Testis (tissue), 3 donors: ENCODE results near the gene TC2N. TPM values are rescaled to one million over a fixed set of nuclear protein-coding genes. Genes with fewer than 3 reads are reported as not detected.

Experiments
- DNase-seq: peaks from one replicate; pipeline ENCODE4 v3.0.0-alpha.2; 2019
- H3K27ac ChIP-seq, 2 donors: fragments of 200-600 bp; sonication (generic); one replicate each; pipeline ENCODE4 v1.5.1; 2019
- H3K27me3 ChIP-seq: fragments of 200-600 bp; sonication (generic); one replicate; pipeline ENCODE4 v1.5.1; 2019
- H3K36me3 ChIP-seq: fragments of 200-600 bp; sonication (generic); one replicate; pipeline ENCODE4 v1.5.1; 2017; ENCODE audit warnings: low read depth; ENCODE audit errors: missing control alignments
- H3K4me1 ChIP-seq: fragments of 200-600 bp; sonication (generic); one replicate; pipeline ENCODE4 v1.5.1; 2019
- H3K4me3 ChIP-seq, 2 donors: fragments of 200-600 bp; sonication (generic); one replicate each; pipeline ENCODE4 v1.5.1; 2017 to 2019
- H3K9me3 ChIP-seq: fragments of 200-600 bp; sonication (generic); one replicate; pipeline ENCODE4 v1.5.1; 2017
- POLR2A ChIP-seq: fragments of 450-650 bp; IDR thresholded peaks from one replicate; pipeline ENCODE4 v1.6.1; 2017; ENCODE audit warnings: antibody characterized with exemption, mild to moderate bottlenecking, moderate library complexity
- WGBS, 2 donors: methylation state at CpG; one replicate each; pipeline ENCODE4 v1.1.5; 2018; 5-methylcytosine and 5-hydroxymethylcytosine counted together
- intact Hi-C: fragments of 100-400 bp; cut with DNase I; formaldehyde crosslinking; loops from one replicate; pipeline ENCODE4 v1.15.1; 2023; ENCODE audit warnings: low total_unique reads
- polyA plus RNA-seq: library from polyadenylated mRNA; stranded (reverse); fragments of 350-450 nt; fragmentation: Illumina TruSeq; extraction: RNeasy Lipid Tissue Mini Kit (QIAGEN cat#74804); gene quantifications from one replicate; pipeline ENCODE4 v1.2.3, GENCODE V29; 2014; ENCODE audit warnings: low read depth, low replicate concordance; ENCODE audit not compliant: insufficient read depth
- total RNA-seq, 2 donors: library from RNA; depleted of rRNA; stranded (reverse); fragments of >200 nt; gene quantifications; one replicate each; pipeline ENCODE4 v1.2.3, GENCODE V29; 2016
- TF ChIP-seq, protein P1 (sequence below), 3 experiments: fragments of 450-650 bp in 2 of 3; fragments of 200-600 bp in 1 of 3; sonication (generic) in 1 of 3; IDR thresholded peaks; one replicate each; pipeline ENCODE4 v1.5.1; 2016 to 2019; ENCODE audit warnings: antibody characterized with exemption in 3 of 3, mild to moderate bottlenecking in 2 of 3, moderate library complexity in 1 of 3

The TC2N gene
- total and polyA plus RNA-seq, 3 donors from 2014 or later, result 17.2 to 24.3 (median 19.6) TPM

DNA sequence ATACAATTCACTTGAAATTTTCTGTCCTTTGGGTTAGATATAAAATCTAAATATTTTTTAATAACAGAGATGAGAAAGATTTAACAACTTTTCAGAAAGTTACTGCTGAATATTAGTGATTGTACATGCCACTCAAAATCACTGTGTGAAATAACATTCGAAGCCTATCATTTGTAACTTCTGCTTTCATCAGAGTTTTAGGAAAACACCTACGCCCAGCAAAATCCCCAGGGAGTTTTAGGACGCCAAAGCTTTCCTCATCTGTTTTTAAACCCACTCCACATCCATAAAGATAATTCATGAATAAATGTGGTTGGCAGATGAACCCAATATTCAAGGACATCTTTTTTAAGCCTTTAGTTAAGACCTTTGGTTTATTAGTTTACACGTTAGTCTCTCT, 23.9 kb downstream of the TC2N start:
- Histone ChIP-seq H3K36me3 (no peaks in the 10 kb centered on the region), H3K9me3 (no peaks in the 10 kb centered on the region), H3K27me3 (no peaks in the 10 kb centered on the region), H3K27ac (no peak overlapping the region), H3K4me1 (no peaks in the 10 kb centered on the region), H3K4me3 (no peak overlapping the region)
- 72 to 77% methylated on average over 4 of the region's 4 CpGs for WGBS, 2 donors
- TF ChIP-seq, protein P1, sequence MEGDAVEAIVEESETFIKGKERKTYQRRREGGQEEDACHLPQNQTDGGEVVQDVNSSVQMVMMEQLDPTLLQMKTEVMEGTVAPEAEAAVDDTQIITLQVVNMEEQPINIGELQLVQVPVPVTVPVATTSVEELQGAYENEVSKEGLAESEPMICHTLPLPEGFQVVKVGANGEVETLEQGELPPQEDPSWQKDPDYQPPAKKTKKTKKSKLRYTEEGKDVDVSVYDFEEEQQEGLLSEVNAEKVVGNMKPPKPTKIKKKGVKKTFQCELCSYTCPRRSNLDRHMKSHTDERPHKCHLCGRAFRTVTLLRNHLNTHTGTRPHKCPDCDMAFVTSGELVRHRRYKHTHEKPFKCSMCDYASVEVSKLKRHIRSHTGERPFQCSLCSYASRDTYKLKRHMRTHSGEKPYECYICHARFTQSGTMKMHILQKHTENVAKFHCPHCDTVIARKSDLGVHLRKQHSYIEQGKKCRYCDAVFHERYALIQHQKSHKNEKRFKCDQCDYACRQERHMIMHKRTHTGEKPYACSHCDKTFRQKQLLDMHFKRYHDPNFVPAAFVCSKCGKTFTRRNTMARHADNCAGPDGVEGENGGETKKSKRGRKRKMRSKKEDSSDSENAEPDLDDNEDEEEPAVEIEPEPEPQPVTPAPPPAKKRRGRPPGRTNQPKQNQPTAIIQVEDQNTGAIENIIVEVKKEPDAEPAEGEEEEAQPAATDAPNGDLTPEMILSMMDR (IDR thresholded peaks at IDR 0.05), result no peak
- TF ChIP-seq POLR2A, result no peak
- intact Hi-C loops, result no loop called here
- DNase-seq, result no peak

DNA sequence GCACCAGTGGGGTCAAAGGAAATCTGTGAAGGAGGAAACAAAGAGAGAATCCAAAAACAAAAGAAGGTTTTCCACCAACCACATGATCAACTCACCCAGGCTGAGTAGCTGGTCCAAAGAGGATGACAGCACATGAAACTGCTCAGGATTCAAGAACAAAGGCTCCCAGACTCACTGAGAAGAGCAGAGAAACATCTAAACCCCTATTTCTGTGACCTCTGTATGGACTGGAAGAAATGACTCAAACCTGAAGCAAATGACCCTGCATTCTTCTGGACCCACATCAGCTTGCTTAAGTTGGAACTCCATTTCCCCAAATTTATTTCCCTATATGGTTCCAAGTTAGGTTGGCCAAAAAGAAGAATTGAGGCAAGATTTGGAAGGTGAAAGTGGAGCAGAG, 26.3 kb downstream of the TC2N start:
- Histone ChIP-seq H3K4me3 (no peak overlapping the region), H3K27ac (no peak overlapping the region), H3K36me3 (no peaks in the 10 kb centered on the region), H3K9me3 (no peaks in the 10 kb centered on the region), H3K27me3 (no peaks in the 10 kb centered on the region), H3K4me1 (peaks cover 4% of the 10 kb centered on the region)
- TF ChIP-seq, protein P1 (IDR thresholded peaks at IDR 0.05), result no peak
- TF ChIP-seq POLR2A, result no peak
- no peak for DNase-seq
- intact Hi-C loops, result no loop called here

DNA sequence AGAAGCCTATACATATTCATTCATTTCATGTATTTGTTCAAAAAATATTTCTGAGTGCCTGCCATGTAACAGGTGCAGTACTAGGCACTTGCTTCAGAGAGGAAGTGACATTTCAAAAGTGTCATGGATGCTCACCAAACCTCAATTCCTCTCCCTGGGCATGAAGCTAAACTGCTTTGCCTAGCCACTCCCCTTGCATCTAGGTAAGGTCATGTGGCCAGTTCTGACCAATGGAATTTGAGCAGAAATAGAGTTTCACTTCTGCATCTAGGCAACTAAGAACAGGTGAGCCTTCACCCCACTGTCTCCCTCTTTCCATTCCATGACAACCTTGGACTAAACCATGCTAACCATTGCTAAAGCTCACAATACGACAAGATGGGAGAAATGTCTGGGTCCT, 27.6 kb downstream of the TC2N start:
- H3K9me3 ChIP-seq, result no peaks in the 10 kb centered on the region
- intact Hi-C loops, result no loop called here
- 87 to 100% methylated on average over 1 of the region's 1 CpG for WGBS, 2 donors

DNA sequence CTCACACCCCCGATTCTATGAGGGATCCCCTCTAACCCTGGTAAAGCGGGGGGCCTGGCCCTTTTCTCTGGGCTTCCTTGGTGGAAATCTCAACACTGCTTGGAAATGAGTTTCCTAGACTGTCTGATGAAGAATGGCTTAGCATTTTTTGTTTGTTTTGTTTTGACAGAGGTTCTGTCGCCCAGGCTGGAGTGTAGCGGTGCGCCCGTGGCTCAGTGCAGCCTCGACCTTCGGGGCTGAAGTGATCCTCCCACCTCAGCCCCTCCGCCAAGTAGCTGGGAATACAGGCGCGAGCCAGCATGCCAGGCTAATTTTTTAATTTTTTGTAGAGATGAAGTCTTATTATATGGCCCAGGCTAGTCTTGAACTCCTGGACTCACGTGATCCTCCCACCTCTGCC, 30.3 kb downstream of the TC2N start:
- intact Hi-C loops, result no loop called here
- no peak for TF ChIP-seq POLR2A
- TF ChIP-seq, protein P1 (IDR thresholded peaks at IDR 0.05), result no peak
- Histone ChIP-seq H3K36me3 (no peaks in the 10 kb centered on the region), H3K27me3 (no peaks in the 10 kb centered on the region), H3K27ac (peak overlapping the region; percentile 83 to 91), H3K4me1 (peaks cover 4% of the 10 kb centered on the region), H3K4me3 (peak overlapping the region; percentile 75 to 88), H3K9me3 (no peaks in the 10 kb centered on the region)
- WGBS, 2 donors, result 22 to 37% methylated on average over 12 of the region's 12 CpGs
- DNase-seq, result no peak

More for the DNA sequence above, 27.6 kb downstream of the TC2N start:
- Histone ChIP-seq H3K36me3 (no peaks in the 10 kb centered on the region), H3K27ac (no peak overlapping the region), H3K4me1 (peaks cover 4% of the 10 kb centered on the region), H3K27me3 (no peaks in the 10 kb centered on the region), H3K4me3 (no peak overlapping the region)
- no peak for DNase-seq
- TF ChIP-seq POLR2A, result no peak
- TF ChIP-seq, protein P1 (IDR thresholded peaks at IDR 0.05), result no peak

DNA sequence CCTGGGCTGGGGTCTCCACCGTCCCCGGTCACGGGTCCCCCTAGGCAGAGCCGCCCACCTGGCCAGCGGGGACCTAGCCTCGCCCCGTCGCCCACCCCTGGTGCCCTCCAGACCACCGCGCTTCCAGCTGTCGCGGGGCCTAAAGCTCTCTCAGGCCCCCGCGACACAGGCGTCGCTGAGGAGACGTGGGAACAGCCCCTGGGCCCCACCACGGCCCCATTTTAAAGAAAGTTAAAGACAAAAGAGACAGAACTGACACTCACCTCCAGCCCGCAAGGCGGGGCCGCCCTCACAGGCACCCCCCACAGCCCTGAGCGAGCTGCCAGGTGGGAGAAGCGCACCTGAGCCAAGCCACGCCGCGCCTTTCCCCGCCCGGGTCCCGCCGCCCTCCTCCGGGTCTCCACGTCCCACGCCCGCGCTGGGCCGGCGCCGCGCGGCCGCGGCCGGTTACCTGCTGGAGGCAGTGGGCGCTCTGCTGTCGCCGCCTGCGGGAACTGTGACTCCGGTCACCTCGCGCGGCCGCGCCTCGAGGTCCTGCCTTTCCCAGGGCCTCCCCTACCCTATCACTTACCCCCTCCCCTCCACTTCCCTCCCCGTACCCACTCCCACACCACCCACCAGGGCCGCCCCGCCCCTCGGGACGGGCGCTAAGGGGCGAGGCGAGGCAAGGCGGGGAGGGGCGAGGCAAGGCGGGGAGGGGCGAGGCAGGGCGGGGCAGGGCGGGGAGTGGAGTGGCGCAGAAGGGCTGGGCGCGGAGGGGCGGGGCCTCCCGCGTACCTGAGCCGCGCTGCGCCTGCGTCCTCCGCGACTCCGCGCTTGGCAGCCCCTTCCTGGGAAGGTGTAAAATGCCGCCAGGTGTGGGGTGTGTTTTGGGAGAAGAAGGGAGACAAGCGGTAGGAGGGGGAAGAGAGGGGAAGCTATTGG, 31.2 kb downstream of the TC2N start:
- Histone ChIP-seq H3K27me3 (no peaks in the 10 kb centered on the region), H3K27ac (peak overlapping the region; percentile 83 to 91), H3K4me3 (peak overlapping the region; percentile 75 to 88), H3K36me3 (no peaks in the 10 kb centered on the region), H3K9me3 (no peaks in the 10 kb centered on the region), H3K4me1 (peaks cover 4% of the 10 kb centered on the region)
- peak; percentile 92 for DNase-seq
- WGBS, 2 donors, result 0 to 3% methylated on average over 17 to 76 of the region's 84 CpGs
- TF ChIP-seq, protein P1 (IDR thresholded peaks at IDR 0.05), result no peak
- no peak for TF ChIP-seq POLR2A
- intact Hi-C loops, result no loop called here
